ENCODE data around the gene PSMB8. TPM values are rescaled to one million over a fixed set of nuclear protein-coding genes. Genes with fewer than 3 reads are reported as not detected.
"Not testable (repeated sequence)": the region's sequence is repeated elsewhere in the genome, so short reads cannot be mapped to it uniquely, and the experiment has no call there.

The PSMB8 gene
- total and polyA plus RNA-seq, 12 donors: 49.2 to 195 (median 88.1) TPM

DNA sequence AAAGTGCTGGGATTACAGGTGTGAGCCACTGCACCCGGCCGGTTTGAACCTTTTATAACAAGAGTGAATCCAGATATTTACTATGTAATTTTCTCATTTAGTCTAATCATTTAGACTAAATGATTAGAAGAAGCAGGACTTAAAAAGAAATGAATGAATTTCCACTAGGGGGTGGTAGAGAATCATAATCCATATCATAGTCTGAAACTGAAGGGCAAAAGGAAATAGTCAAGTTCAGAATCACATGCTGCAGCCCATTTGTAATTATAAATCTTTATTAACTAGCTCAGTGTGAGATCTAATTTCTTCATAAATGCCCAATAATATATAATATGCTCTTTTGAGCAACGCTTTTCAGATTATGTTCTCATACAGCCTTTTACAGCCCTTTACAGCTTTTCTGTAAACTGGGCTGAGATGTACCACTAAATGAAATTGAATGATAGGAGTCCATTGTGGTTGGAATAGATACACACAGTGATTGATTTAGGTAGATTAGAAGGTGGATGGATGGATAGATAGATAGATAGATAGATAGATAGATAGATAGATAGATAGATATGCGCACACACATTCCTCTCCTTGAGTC is 41.9 kb upstream of the PSMB8 start:
- Histone ChIP-seq H3K4me3 (no peak overlapping the region), H3K36me3 (replicated peaks in 1 of 2) (no peaks in the 10 kb centered on the region), H3K4me1 (replicated peaks in 1 of 2) (peaks cover 12 to 20% of the 10 kb centered on the region in 2 donors), H3K27me3 (no peaks in the 10 kb centered on the region), H3K9me3 (replicated peaks in 1 of 3) (no peaks in the 10 kb centered on the region), H3K27ac (peak overlapping the region in 1 of 5 donors; percentile 24)
- WGBS, 4 donors: 26 to 35% (median 34%) methylated on average over 4 of the region's 4 CpGs
- no peak for TF ChIP-seq POLR2A (IDR thresholded peaks at IDR 0.05)
- TF ChIP-seq, protein P1, sequence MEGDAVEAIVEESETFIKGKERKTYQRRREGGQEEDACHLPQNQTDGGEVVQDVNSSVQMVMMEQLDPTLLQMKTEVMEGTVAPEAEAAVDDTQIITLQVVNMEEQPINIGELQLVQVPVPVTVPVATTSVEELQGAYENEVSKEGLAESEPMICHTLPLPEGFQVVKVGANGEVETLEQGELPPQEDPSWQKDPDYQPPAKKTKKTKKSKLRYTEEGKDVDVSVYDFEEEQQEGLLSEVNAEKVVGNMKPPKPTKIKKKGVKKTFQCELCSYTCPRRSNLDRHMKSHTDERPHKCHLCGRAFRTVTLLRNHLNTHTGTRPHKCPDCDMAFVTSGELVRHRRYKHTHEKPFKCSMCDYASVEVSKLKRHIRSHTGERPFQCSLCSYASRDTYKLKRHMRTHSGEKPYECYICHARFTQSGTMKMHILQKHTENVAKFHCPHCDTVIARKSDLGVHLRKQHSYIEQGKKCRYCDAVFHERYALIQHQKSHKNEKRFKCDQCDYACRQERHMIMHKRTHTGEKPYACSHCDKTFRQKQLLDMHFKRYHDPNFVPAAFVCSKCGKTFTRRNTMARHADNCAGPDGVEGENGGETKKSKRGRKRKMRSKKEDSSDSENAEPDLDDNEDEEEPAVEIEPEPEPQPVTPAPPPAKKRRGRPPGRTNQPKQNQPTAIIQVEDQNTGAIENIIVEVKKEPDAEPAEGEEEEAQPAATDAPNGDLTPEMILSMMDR (IDR thresholded peaks at IDR 0.05): peak; percentile 59 to 87 (median 76)
- intact Hi-C loops (cut with DNase I): loop anchor here (5.0 to 10.0 kb wide), 3 partner anchors 49 to 102 kb away; no protein-coding TSS in a partner anchor
- no peak for DNase-seq

DNA sequence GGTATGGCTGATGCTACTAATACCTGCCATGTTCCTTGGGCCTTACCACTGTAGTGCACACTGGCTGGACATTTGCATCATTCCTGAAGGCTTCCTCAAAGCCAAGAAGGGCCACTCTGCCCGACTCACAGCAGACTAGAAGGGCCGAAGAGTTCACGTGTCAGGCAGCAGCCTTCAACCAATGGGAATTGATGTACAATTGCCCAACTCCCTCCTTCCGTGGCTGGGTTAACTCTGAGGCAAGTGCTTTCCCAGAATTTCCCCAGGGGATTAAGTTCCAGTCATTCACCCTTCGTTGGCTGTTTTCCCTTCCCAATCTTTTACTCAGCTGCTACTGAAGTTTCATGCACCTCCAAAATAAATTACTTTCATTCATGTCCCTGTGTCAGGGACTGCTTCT is 39.9 kb upstream of the PSMB8 start:
- no peaks in the 10 kb centered on the region for H3K9me3 ChIP-seq (replicated peaks in 1 of 3)
- peak in 6 of 7 donors; percentile 54 to 84 (median 76) for DNase-seq
- WGBS, 4 donors: 16 to 34% (median 26%) methylated on average over 4 to 5 of the region's 5 CpGs
- intact Hi-C loops (cut with DNase I): loop anchor here in 1 of 2 donors (10.0 kb wide), 1 partner anchor 51 kb away; no protein-coding TSS in a partner anchor
- H3K4me3 ChIP-seq: no peak overlapping the region
- peaks cover 12 to 20% of the 10 kb centered on the region in 2 donors for H3K4me1 ChIP-seq (replicated peaks in 1 of 2)
- TF ChIP-seq, protein P1 (IDR thresholded peaks at IDR 0.05): no peak
- no peak for TF ChIP-seq POLR2A (IDR thresholded peaks at IDR 0.05)
- peaks cover 9% of the 10 kb centered on the region for H3K27me3 ChIP-seq
- peak overlapping the region in 2 of 5 donors; percentile 6 to 41 for H3K27ac ChIP-seq
- H3K36me3 ChIP-seq (replicated peaks in 1 of 2): no peaks in the 10 kb centered on the region

GRCh38 chr6:32882879-32883250 is 39.0 kb upstream of the PSMB8 start:
- intact Hi-C loops (cut with DNase I): loop anchor here in 1 of 2 donors (10.0 kb wide), 1 partner anchor 52 kb away; no protein-coding TSS in a partner anchor
- Histone ChIP-seq H3K27me3 (peaks cover 9% of the 10 kb centered on the region), H3K27ac (no peak overlapping the region), H3K4me1 (replicated peaks in 1 of 2) (peaks cover 12 to 20% of the 10 kb centered on the region in 2 donors), H3K36me3 (replicated peaks in 1 of 2) (no peaks in the 10 kb centered on the region), H3K9me3 (replicated peaks in 1 of 3) (no peaks in the 10 kb centered on the region), H3K4me3 (no peak overlapping the region)
- TF ChIP-seq POLR2A (IDR thresholded peaks at IDR 0.05): no peak
- TF ChIP-seq, protein P1 (IDR thresholded peaks at IDR 0.05): no peak
- 0 to 37% (median 26%) methylated on average over 1 of the region's 1 CpG for WGBS, 4 donors
- no peak for DNase-seq

DNA sequence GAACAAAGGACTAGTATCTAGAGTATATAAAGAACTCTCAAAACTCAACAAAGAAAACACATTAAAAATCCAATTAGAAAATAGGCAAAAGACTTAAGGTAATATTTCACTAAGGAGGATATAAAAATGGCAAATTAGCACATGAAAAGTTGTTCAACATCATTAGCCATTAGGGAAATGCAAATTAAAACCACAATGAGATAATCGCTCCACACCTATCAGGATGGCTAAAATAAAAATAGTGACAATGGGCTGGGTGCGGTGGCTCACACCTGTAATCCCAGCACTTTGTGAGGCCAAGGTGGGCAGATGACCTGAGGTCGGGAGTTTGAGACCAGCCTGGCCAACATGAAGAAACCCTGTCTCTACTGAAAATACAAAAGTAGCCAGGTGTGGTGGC is 37.1 kb upstream of the PSMB8 start:
- not testable (repeated sequence) for H3K9me3 ChIP-seq (replicated peaks in 1 of 3); H3K4me3 ChIP-seq; H3K4me1 ChIP-seq (replicated peaks in 1 of 2); H3K36me3 ChIP-seq (replicated peaks in 1 of 2); DNase-seq; H3K27ac ChIP-seq
- 61 to 82% (median 79%) methylated on average over 3 of the region's 3 CpGs for WGBS, 4 donors
- peaks cover 16% of the 10 kb centered on the region for H3K27me3 ChIP-seq
- intact Hi-C loops (cut with DNase I): loop anchor here in 1 of 2 donors (10.0 kb wide), 1 partner anchor 54 kb away; no protein-coding TSS in a partner anchor

DNA sequence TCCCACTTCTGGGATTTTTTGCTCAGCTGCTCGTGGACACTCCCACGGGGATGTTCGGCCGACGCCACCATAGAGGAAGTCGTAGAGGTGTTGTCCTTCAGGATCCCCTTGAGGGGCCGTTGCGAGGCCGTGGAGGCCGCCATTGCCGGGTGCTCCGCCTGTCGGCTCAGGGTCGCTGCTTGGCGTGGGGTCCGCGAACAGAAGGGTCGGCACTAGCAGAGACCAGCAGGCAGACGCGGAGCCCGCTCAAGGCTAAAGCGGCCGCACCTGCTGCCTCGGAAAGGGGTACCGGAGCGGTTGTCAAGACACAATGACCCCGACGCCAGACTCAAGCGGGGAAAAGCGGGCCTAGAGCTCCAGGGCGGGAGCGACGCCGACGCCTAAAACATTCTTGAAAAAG is 35.8 kb upstream of the PSMB8 start:
- DNase-seq: no peak
- Histone ChIP-seq H3K27me3 (peaks cover 20% of the 10 kb centered on the region), H3K36me3 (replicated peaks in 1 of 2) (no peaks in the 10 kb centered on the region), H3K4me1 (replicated peaks in 1 of 2) (no peaks in the 10 kb centered on the region), H3K27ac (no peak overlapping the region), H3K4me3 (no peak overlapping the region), H3K9me3 (replicated peaks in 1 of 3) (no peaks in the 10 kb centered on the region)
- 33 to 47% (median 38%) methylated on average over 28 to 35 of the region's 35 CpGs for WGBS, 4 donors
- intact Hi-C loops (cut with DNase I): loop anchor here in 1 of 2 donors (10.0 kb wide), 1 partner anchor 55 kb away; no protein-coding TSS in a partner anchor
- TF ChIP-seq, protein P1 (IDR thresholded peaks at IDR 0.05): no peak
- no peak for TF ChIP-seq POLR2A (IDR thresholded peaks at IDR 0.05)

Data from adrenal gland (tissue), 12 donors.